HEK293 (cell line): ENCODE measurements around the gene TNFAIP2.

Experiments used
- EGR2 ChIP-seq: fragments of 450-650 bp; formaldehyde crosslinking; IDR thresholded peaks from 2 replicates; pipeline ENCODE4 v1.5.1; 2016; ENCODE audit warnings: low read depth, missing biosample characterization, missing genetic modification characterization
- HOXD13 ChIP-seq: sonication (generic); formaldehyde crosslinking; IDR thresholded peaks from 2 replicates; pipeline ENCODE4 v1.8.0; 2022; ENCODE audit warnings: missing genetic modification reagents, borderline replicate concordance
- MYNN ChIP-seq: fragments of 450-650 bp; formaldehyde crosslinking; IDR thresholded peaks from 2 replicates; pipeline ENCODE4 v1.5.1; 2016; ENCODE audit warnings: missing biosample characterization, missing genetic modification characterization, borderline replicate concordance
- RBAK ChIP-seq: fragments of 450-650 bp; formaldehyde crosslinking; IDR thresholded peaks from 2 replicates; pipeline ENCODE4 v1.5.1; 2016; ENCODE audit warnings: missing biosample characterization, missing genetic modification characterization
- SETDB1 ChIP-seq: IDR thresholded peaks from one replicate; pipeline ENCODE4 v1.6.1; 2017; ENCODE audit warnings: mild to moderate bottlenecking, low read length, moderate library complexity, mixed read lengths; ENCODE audit not compliant: insufficient read length
- TRIM28 ChIP-seq: IDR thresholded peaks from 2 replicates; pipeline ENCODE4 v1.6.1; 2011; ENCODE audit warnings: low read length, control low read depth, borderline replicate concordance
- ZBTB7A ChIP-seq: fragments of 450-650 bp; formaldehyde crosslinking; IDR thresholded peaks from 2 replicates; pipeline ENCODE4 v1.5.1; 2016; ENCODE audit warnings: low read depth, missing biosample characterization, missing genetic modification characterization
- ZNF132 ChIP-seq: fragments of 450-650 bp; formaldehyde crosslinking; IDR thresholded peaks from 2 replicates; pipeline ENCODE4 v1.5.1; 2017; ENCODE audit warnings: missing biosample characterization, missing genetic modification characterization, borderline replicate concordance
- ZNF140 ChIP-seq: fragments of 450-650 bp; formaldehyde crosslinking; IDR thresholded peaks from 2 replicates; pipeline ENCODE4 v1.5.1; 2016; ENCODE audit warnings: missing biosample characterization, missing genetic modification characterization
- ZNF155 ChIP-seq: fragments of 450-650 bp; formaldehyde crosslinking; IDR thresholded peaks from 2 replicates; pipeline ENCODE4 v1.5.1; 2016; ENCODE audit warnings: missing biosample characterization, missing genetic modification characterization
- ZNF175 ChIP-seq: fragments of 450-650 bp; formaldehyde crosslinking; IDR thresholded peaks from 2 replicates; pipeline ENCODE4 v1.5.1; 2016; ENCODE audit warnings: missing biosample characterization, missing genetic modification characterization
- ZNF184 ChIP-seq: fragments of 450-650 bp; IDR thresholded peaks from 2 replicates; pipeline ENCODE4 v1.5.1; 2018; ENCODE audit warnings: missing biosample characterization, mild to moderate bottlenecking, missing genetic modification characterization
- ZNF302 ChIP-seq: fragments of 450-650 bp; formaldehyde crosslinking; IDR thresholded peaks from 2 replicates; pipeline ENCODE4 v1.5.1; 2016; ENCODE audit warnings: missing biosample characterization, missing genetic modification characterization, low read depth
- ZNF354C ChIP-seq: fragments of 450-650 bp; formaldehyde crosslinking; IDR thresholded peaks from 2 replicates; pipeline ENCODE4 v1.5.1; 2016; ENCODE audit warnings: missing biosample characterization, missing genetic modification characterization, low read depth, borderline replicate concordance
- ZNF394 ChIP-seq: fragments of 450-650 bp; formaldehyde crosslinking; IDR thresholded peaks from 2 replicates; pipeline ENCODE4 v1.5.1; 2016; ENCODE audit warnings: missing biosample characterization, missing genetic modification characterization, mild to moderate bottlenecking, moderate library complexity, borderline replicate concordance
- ZNF48 ChIP-seq: fragments of 450-650 bp; formaldehyde crosslinking; IDR thresholded peaks from 2 replicates; pipeline ENCODE4 v1.5.1; 2016; ENCODE audit warnings: missing biosample characterization, missing genetic modification characterization
- ZNF571 ChIP-seq: fragments of 450-650 bp; formaldehyde crosslinking; IDR thresholded peaks from 2 replicates; pipeline ENCODE4 v1.5.0; 2017; ENCODE audit warnings: missing biosample characterization, missing genetic modification characterization
- ZNF585B ChIP-seq: fragments of 450-650 bp; formaldehyde crosslinking; IDR thresholded peaks from 2 replicates; pipeline ENCODE4 v1.5.1; 2016; ENCODE audit warnings: missing biosample characterization, missing genetic modification characterization
- ZNF768 ChIP-seq: fragments of 450-650 bp; formaldehyde crosslinking; IDR thresholded peaks from 2 replicates; pipeline ENCODE4 v1.5.1; 2018; ENCODE audit warnings: missing biosample characterization, mild to moderate bottlenecking, missing genetic modification characterization
- ZNF843 ChIP-seq: fragments of 450-650 bp; formaldehyde crosslinking; IDR thresholded peaks from 2 replicates; pipeline ENCODE4 v1.5.1; 2016; ENCODE audit warnings: missing biosample characterization, missing genetic modification characterization
- TF ChIP-seq, protein P1 (sequence below): fragments of 450-650 bp; formaldehyde crosslinking; IDR thresholded peaks from 2 replicates; pipeline ENCODE4 v1.5.1; 2017; ENCODE audit warnings: missing biosample characterization, missing genetic modification characterization
- TF ChIP-seq, protein P2 (sequence below): fragments of 450-650 bp; formaldehyde crosslinking; IDR thresholded peaks from 2 replicates; pipeline ENCODE4 v1.5.1; 2016; ENCODE audit warnings: missing biosample characterization, missing genetic modification characterization
- TF ChIP-seq, protein P3 (sequence below): fragments of 450-650 bp; formaldehyde crosslinking; IDR thresholded peaks from 2 replicates; pipeline ENCODE4 v1.5.1; 2016; ENCODE audit warnings: missing biosample characterization, missing genetic modification characterization
- TF ChIP-seq, protein P4 (sequence below): fragments of 450-650 bp; formaldehyde crosslinking; optimal IDR thresholded peaks from 2 replicates; pipeline ENCODE3; 2016; ENCODE audit warnings: missing biosample characterization, mild to moderate bottlenecking, missing genetic modification characterization
- TF ChIP-seq, protein P5 (sequence below): fragments of 450-650 bp; formaldehyde crosslinking; IDR thresholded peaks from 2 replicates; pipeline ENCODE4 v1.5.1; 2016; ENCODE audit warnings: missing biosample characterization, missing genetic modification characterization
- TF ChIP-seq, protein P6 (sequence below): fragments of 450-650 bp; formaldehyde crosslinking; IDR thresholded peaks from 2 replicates; pipeline ENCODE4 v1.5.1; 2016; ENCODE audit warnings: missing biosample characterization, missing genetic modification characterization
- TF ChIP-seq, protein P7 (sequence below): fragments of 450-650 bp; formaldehyde crosslinking; IDR thresholded peaks from 2 replicates; pipeline ENCODE4 v1.5.1; 2016; ENCODE audit warnings: missing biosample characterization, missing genetic modification characterization
- TF ChIP-seq, protein P8 (sequence below): fragments of 450-650 bp; formaldehyde crosslinking; IDR thresholded peaks from 2 replicates; pipeline ENCODE4 v1.5.1; 2016; ENCODE audit warnings: missing biosample characterization, missing genetic modification characterization

TNFAIP2 gene

DNA sequence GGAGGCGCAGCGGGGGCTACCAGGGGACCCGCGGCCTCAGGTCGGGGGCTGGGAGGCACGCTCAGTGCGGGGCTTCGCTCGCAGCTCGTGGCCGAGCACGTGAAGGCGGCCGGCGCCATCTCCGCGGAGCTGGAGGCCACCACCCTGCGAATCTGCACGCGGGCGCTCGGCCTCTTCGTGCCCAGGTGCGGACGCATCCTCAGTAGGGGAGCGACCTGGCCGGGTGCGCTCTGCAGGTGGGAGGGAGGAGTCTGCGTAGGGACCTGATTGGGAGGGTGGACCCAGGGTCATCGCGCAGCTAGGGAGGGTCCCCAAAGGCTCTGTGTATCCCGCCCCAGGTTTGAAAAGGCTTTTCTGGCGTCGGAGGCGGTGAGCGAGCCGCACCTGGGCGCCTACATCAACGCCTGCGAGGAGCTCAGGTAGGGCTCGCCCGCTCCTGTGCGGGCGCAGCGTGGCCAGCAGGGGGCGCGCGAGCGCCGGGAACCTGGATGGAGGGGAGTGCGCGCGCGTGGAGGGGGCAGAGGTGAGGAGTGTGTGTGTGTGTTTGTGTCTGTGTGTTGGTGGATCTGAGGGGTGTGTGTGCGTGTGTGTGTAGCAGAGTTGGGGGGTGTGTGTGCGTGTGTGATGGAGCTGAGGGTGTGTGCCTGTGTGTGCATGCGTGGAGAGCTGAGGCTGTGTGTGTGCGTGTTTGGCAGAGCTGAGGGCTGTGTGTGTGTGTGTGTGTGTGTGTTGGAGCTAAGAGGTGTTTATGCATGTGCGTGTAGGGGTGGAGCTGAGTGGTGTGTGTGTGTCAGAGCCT, 18.4 kb upstream of the TNFAIP2 start (continued):
- no peak for TF ChIP-seq ZNF768 (tag by site-specific recombination)
- no peak for TF ChIP-seq ZNF585B (tag by site-specific recombination)
- 0 out of 2 replicates have a peak, but pooled peaks have one; percentile 37 for TF ChIP-seq RBAK (tag by site-specific recombination)
- TF ChIP-seq ZNF155 (tag by site-specific recombination) = no peak
- no peak for TF ChIP-seq ZNF140 (tag by site-specific recombination)
- no peak for TF ChIP-seq ZNF48
- no peak for TF ChIP-seq SETDB1
- no peak for TF ChIP-seq TRIM28
- no peak for TF ChIP-seq ZNF184 (tag by site-specific recombination)
- TF ChIP-seq ZNF175 = no peak; the same call in 1 of the 2 replicates
- no peak for TF ChIP-seq ZNF132 (tag by site-specific recombination)
- TF ChIP-seq MYNN = no peak; the same call in 1 of the 2 replicates
- TF ChIP-seq ZNF394 (tag by site-specific recombination) = peak; percentile 30; the same call in 1 of the 2 replicates
- no peak for TF ChIP-seq ZNF571
- peak; percentile 95 for TF ChIP-seq EGR2
- TF ChIP-seq, protein P1, sequence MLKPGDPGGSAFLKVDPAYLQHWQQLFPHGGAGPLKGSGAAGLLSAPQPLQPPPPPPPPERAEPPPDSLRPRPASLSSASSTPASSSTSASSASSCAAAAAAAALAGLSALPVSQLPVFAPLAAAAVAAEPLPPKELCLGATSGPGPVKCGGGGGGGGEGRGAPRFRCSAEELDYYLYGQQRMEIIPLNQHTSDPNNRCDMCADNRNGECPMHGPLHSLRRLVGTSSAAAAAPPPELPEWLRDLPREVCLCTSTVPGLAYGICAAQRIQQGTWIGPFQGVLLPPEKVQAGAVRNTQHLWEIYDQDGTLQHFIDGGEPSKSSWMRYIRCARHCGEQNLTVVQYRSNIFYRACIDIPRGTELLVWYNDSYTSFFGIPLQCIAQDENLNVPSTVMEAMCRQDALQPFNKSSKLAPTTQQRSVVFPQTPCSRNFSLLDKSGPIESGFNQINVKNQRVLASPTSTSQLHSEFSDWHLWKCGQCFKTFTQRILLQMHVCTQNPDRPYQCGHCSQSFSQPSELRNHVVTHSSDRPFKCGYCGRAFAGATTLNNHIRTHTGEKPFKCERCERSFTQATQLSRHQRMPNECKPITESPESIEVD (tag by site-specific recombination) = no peak
- no peak for TF ChIP-seq ZNF354C
- TF ChIP-seq, protein P2, sequence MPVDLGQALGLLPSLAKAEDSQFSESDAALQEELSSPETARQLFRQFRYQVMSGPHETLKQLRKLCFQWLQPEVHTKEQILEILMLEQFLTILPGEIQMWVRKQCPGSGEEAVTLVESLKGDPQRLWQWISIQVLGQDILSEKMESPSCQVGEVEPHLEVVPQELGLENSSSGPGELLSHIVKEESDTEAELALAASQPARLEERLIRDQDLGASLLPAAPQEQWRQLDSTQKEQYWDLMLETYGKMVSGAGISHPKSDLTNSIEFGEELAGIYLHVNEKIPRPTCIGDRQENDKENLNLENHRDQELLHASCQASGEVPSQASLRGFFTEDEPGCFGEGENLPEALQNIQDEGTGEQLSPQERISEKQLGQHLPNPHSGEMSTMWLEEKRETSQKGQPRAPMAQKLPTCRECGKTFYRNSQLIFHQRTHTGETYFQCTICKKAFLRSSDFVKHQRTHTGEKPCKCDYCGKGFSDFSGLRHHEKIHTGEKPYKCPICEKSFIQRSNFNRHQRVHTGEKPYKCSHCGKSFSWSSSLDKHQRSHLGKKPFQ = 0 out of 2 replicates have a peak, but pooled peaks have one; percentile 63
- TF ChIP-seq, protein P3, sequence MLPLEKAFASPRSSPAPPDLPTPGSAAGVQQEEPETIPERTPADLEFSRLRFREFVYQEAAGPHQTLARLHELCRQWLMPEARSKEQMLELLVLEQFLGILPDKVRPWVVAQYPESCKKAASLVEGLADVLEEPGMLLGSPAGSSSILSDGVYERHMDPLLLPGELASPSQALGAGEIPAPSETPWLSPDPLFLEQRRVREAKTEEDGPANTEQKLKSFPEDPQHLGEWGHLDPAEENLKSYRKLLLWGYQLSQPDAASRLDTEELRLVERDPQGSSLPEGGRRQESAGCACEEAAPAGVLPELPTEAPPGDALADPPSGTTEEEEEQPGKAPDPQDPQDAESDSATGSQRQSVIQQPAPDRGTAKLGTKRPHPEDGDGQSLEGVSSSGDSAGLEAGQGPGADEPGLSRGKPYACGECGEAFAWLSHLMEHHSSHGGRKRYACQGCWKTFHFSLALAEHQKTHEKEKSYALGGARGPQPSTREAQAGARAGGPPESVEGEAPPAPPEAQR (tag by site-specific recombination) = peak; percentile 96
- no peak for TF ChIP-seq HOXD13 (CRISPR knock-in tag)
- TF ChIP-seq ZBTB7A (tag by site-specific recombination) = peak; percentile 100
- TF ChIP-seq, protein P4, sequence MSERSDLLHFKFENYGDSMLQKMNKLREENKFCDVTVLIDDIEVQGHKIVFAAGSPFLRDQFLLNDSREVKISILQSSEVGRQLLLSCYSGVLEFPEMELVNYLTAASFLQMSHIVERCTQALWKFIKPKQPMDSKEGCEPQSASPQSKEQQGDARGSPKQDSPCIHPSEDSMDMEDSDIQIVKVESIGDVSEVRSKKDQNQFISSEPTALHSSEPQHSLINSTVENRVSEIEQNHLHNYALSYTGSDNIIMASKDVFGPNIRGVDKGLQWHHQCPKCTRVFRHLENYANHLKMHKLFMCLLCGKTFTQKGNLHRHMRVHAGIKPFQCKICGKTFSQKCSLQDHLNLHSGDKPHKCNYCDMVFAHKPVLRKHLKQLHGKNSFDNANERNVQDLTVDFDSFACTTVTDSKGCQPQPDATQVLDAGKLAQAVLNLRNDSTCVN = peak; percentile 96
- TF ChIP-seq, protein P5, sequence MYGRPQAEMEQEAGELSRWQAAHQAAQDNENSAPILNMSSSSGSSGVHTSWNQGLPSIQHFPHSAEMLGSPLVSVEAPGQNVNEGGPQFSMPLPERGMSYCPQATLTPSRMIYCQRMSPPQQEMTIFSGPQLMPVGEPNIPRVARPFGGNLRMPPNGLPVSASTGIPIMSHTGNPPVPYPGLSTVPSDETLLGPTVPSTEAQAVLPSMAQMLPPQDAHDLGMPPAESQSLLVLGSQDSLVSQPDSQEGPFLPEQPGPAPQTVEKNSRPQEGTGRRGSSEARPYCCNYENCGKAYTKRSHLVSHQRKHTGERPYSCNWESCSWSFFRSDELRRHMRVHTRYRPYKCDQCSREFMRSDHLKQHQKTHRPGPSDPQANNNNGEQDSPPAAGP (tag by site-specific recombination) = peak; percentile 93; the same call in 1 of the 2 replicates
- peak; percentile 86 for TF ChIP-seq ZNF843
- TF ChIP-seq, protein P6, sequence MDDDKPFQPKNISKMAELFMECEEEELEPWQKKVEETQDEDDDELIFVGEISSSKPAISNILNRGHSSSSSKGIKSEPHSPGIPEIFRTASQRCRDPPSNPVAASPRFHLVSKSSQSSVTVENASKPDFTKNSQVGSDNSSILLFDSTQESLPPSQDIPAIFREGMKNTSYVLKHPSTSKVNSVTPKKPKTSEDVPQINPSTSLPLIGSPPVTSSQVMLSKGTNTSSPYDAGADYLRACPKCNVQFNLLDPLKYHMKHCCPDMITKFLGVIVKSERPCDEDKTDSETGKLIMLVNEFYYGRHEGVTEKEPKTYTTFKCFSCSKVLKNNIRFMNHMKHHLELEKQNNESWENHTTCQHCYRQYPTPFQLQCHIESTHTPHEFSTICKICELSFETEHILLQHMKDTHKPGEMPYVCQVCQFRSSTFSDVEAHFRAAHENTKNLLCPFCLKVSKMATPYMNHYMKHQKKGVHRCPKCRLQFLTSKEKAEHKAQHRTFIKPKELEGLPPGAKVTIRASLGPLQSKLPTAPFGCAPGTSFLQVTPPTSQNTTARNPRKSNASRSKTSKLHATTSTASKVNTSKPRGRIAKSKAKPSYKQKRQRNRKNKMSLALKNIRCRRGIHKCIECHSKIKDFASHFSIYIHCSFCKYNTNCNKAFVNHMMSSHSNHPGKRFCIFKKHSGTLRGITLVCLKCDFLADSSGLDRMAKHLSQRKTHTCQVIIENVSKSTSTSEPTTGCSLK (tag by site-specific recombination) = peak; percentile 97
- no peak; the same call in 1 of the 2 replicates for TF ChIP-seq ZNF302 (tag by site-specific recombination)
- TF ChIP-seq, protein P7, sequence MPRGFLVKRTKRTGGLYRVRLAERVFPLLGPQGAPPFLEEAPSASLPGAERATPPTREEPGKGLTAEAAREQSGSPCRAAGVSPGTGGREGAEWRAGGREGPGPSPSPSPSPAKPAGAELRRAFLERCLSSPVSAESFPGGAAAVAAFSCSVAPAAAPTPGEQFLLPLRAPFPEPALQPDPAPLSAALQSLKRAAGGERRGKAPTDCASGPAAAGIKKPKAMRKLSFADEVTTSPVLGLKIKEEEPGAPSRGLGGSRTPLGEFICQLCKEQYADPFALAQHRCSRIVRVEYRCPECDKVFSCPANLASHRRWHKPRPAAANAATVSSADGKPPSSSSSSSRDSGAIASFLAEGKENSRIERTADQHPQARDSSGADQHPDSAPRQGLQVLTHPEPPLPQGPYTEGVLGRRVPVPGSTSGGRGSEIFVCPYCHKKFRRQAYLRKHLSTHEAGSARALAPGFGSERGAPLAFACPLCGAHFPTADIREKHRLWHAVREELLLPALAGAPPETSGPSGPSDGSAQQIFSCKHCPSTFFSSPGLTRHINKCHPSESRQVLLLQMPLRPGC (tag by site-specific recombination) = peak; percentile 85; the same call in 1 of the 2 replicates
- TF ChIP-seq, protein P8, sequence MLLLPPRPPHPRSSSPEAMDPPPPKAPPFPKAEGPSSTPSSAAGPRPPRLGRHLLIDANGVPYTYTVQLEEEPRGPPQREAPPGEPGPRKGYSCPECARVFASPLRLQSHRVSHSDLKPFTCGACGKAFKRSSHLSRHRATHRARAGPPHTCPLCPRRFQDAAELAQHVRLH (tag by site-specific recombination) = peak; percentile 80
